Spleen (tissue), 7 donors: ENCODE results near the gene BMX.

Experiments used
- POLR2A ChIP-seq, 3 donors: fragments of 450-650 bp; IDR thresholded peaks; one replicate each; pipeline ENCODE4 v1.5.1; 2017; ENCODE audit warnings: antibody characterized with exemption in 3 of 3, mild to moderate bottlenecking in 1 of 3
- POLR2AphosphoS5 ChIP-seq, 3 donors: sonication (generic); formaldehyde crosslinking; IDR thresholded peaks; one replicate each; pipeline ENCODE4 v1.5.1; 2017; ENCODE audit warnings: antibody characterized with exemption in 3 of 3
- TF ChIP-seq, protein P1 (sequence below), 11 experiments: fragments of 200-600 bp in 7 of 11; fragments of 450-650 bp in 4 of 11; sonication (generic) in 4 of 11; IDR thresholded peaks in 8 of 11; conservative IDR thresholded peaks in 3 of 11; 1 replicate in 7 of 11; 2 replicates in 4 of 11; pipeline versions ENCODE4 v1.4.0 to v1.8.0; 2016 to 2021; ENCODE audit warnings: antibody characterized with exemption in 11 of 11, inconsistent platforms in 4 of 11, mild to moderate bottlenecking in 1 of 11
- donor health status: DM: no; HTN: no; CAD: no; lungs with moderate emphysema.
- donor health status: DM: no; HTN: no; CAD: no.
- donor health status: DM: no; HTN: no; CAD: no.

DNA sequence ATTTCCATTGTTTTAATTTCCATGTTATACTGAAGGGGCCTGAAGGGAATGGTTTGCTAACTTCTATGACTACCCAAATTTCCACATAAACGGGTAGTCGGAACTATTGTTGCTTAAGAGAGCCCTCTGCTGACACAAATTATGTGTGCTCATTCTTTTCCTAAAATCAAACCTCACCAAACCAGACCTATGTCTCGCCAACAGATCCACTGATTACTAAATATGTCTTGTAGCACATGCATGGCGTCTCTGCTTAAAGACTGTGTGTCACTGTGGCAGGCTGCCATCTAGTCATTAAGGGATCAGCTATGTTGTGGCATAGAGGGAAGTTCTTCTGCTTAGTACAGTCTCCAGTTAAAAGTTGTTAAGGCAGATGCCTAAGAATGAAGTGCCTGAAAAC, 32.6 kb upstream of the BMX start:
- TF ChIP-seq, protein P1, sequence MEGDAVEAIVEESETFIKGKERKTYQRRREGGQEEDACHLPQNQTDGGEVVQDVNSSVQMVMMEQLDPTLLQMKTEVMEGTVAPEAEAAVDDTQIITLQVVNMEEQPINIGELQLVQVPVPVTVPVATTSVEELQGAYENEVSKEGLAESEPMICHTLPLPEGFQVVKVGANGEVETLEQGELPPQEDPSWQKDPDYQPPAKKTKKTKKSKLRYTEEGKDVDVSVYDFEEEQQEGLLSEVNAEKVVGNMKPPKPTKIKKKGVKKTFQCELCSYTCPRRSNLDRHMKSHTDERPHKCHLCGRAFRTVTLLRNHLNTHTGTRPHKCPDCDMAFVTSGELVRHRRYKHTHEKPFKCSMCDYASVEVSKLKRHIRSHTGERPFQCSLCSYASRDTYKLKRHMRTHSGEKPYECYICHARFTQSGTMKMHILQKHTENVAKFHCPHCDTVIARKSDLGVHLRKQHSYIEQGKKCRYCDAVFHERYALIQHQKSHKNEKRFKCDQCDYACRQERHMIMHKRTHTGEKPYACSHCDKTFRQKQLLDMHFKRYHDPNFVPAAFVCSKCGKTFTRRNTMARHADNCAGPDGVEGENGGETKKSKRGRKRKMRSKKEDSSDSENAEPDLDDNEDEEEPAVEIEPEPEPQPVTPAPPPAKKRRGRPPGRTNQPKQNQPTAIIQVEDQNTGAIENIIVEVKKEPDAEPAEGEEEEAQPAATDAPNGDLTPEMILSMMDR (IDR thresholded peaks at IDR 0.05 in 8 of 11, conservative IDR thresholded peaks at IDR 0.05 in 3 of 11): peak in 5 of 11 experiments; percentile 15 to 24 (median 22)
- no peak for TF ChIP-seq POLR2A (IDR thresholded peaks at IDR 0.05)
- TF ChIP-seq POLR2AphosphoS5 (IDR thresholded peaks at IDR 0.05): no peak
